Activated B cell treated with CpG ODN at 0.5 μM for 24 hours (primary cell): ENCODE results near the gene HPN. TPM values are rescaled to one million over a fixed set of nuclear protein-coding genes. Genes with fewer than 3 reads are reported as not detected.
"Not testable (repeated sequence)": the region's sequence is repeated elsewhere in the genome, so short reads cannot be mapped to it uniquely, and the experiment has no call there.

ENCODE experiments used
- ATAC-seq: fragments of 200-7000 bp; cut with Tn5 transposase; one replicate; pipeline ENCODE4 v1.10.0; 2021; ENCODE audit warnings: low read depth, mild to moderate bottlenecking, moderate library complexity
- CTCF ChIA-PET: fragments of 350-600 bp; sonication (Branson Sonifier 250); formaldehyde crosslinking; loops from one replicate; lab custom pipeline; 2021; ENCODE audit warnings: antibody characterized with exemption; lab: Charles Lee
- POLR2A ChIA-PET: fragments of 350-600 bp; sonication (Branson Sonifier 250); formaldehyde crosslinking; loops from one replicate; lab custom pipeline; 2021; ENCODE audit warnings: antibody characterized with exemption; lab: Charles Lee
- DNase-seq: peaks from one replicate; pipeline ENCODE4 v3.0.0; 2022
- H3K27ac Mint-ChIP-seq: one replicate; pipeline ENCODE4 v1.8.0; 2020; ENCODE audit warnings: mixed read lengths
- H3K27me3 Mint-ChIP-seq: one replicate; pipeline ENCODE4 v1.8.0; 2021; ENCODE audit warnings: mixed read lengths
- H3K36me3 Mint-ChIP-seq: one replicate; pipeline ENCODE4 v1.8.0; 2021; ENCODE audit warnings: low read depth, mixed read lengths
- H3K4me1 Mint-ChIP-seq: one replicate; pipeline ENCODE4 v1.8.0; 2021; ENCODE audit warnings: mixed read lengths
- H3K4me3 Mint-ChIP-seq: one replicate; pipeline ENCODE4 v1.8.0; 2020; ENCODE audit warnings: mild to moderate bottlenecking, mixed read lengths
- H3K9me3 Mint-ChIP-seq: one replicate; pipeline ENCODE4 v1.8.0; 2020; ENCODE audit warnings: mixed read lengths
- CTCF ChIP-seq: fragments of 200-600 bp; IDR thresholded peaks from one replicate; pipeline ENCODE4 v1.8.0; 2022; ENCODE audit warnings: antibody characterized with exemption, mild to moderate bottlenecking
- intact Hi-C: fragments of 100-400 bp; cut with micrococcal nuclease; formaldehyde crosslinking; loops from one replicate; pipeline ENCODE4 v1.15.1; 2024
- total RNA-seq: library from RNA; stranded (reverse); gene quantifications from 2 replicates; pipeline ENCODE4 v1.2.3, GENCODE V29; 2022

HPN gene
- total RNA-seq, 1 donor from 2014 or later, result not detected

GRCh38 chr19:35049456-35049855 lies 7.9 kb downstream of the HPN start:
- POLR2A ChIA-PET, result no interaction called here
- DNase-seq (no peak), ATAC-seq (no peak)
- Mint-ChIP-seq H3K27ac (no peak overlapping the region), H3K9me3 (no peaks in the 10 kb centered on the region), H3K4me1 (peaks cover 14% of the 10 kb centered on the region), H3K36me3 (no peaks in the 10 kb centered on the region), H3K27me3 (peaks cover 3% of the 10 kb centered on the region), H3K4me3 (no peak overlapping the region)
- intact Hi-C loops, result no loop called here
- CTCF ChIA-PET, result no interaction called here
- no peak for TF ChIP-seq CTCF

GRCh38 chr19:35050662-35051061 lies 9.1 kb downstream of the HPN start:
- H3K4me3 Mint-ChIP-seq, CTCF ChIA-PET, H3K27me3 Mint-ChIP-seq, H3K4me1 Mint-ChIP-seq, ATAC-seq, DNase-seq, H3K9me3 Mint-ChIP-seq, H3K27ac Mint-ChIP-seq, H3K36me3 Mint-ChIP-seq, POLR2A ChIA-PET, intact Hi-C loops: not testable (repeated sequence)

GRCh38 chr19:35051268-35051667 lies 9.7 kb downstream of the HPN start:
- H3K9me3 Mint-ChIP-seq, POLR2A ChIA-PET, DNase-seq, ATAC-seq, H3K36me3 Mint-ChIP-seq, intact Hi-C loops, H3K4me3 Mint-ChIP-seq, H3K27ac Mint-ChIP-seq, H3K27me3 Mint-ChIP-seq, H3K4me1 Mint-ChIP-seq, CTCF ChIA-PET: not testable (repeated sequence)

GRCh38 chr19:35051796-35052195 lies 10.3 kb downstream of the HPN start:
- DNase-seq (no peak), ATAC-seq (no peak)
- POLR2A ChIA-PET, result no interaction called here
- Mint-ChIP-seq H3K4me3 (no peak overlapping the region), H3K27ac (no peak overlapping the region), H3K36me3 (no peaks in the 10 kb centered on the region), H3K27me3 (peaks cover 7% of the 10 kb centered on the region), H3K9me3 (no peaks in the 10 kb centered on the region), H3K4me1 (no peaks in the 10 kb centered on the region)
- no peak for TF ChIP-seq CTCF
- intact Hi-C loops, result no loop called here
- CTCF ChIA-PET, result no interaction called here

- no peak for TF ChIP-seq CTCF
- ATAC-seq (no peak), DNase-seq (no peak)
- ChIA-PET CTCF (interaction anchor here (0.6 kb wide), 1 partner anchor 185 kb away, joined by 3 read pairs; no protein-coding TSS in a partner anchor), POLR2A (no interaction called here)
- Mint-ChIP-seq H3K4me1 (no peaks in the 10 kb centered on the region), H3K36me3 (no peaks in the 10 kb centered on the region), H3K9me3 (no peaks in the 10 kb centered on the region), H3K27me3 (peaks cover 7% of the 10 kb centered on the region), H3K27ac (no peak overlapping the region), H3K4me3 (no peak overlapping the region)
- intact Hi-C loops, result no loop called here
These were observed 11.2 kb downstream of the HPN start for GRCh38 chr19:35052599-35053190.

- Mint-ChIP-seq H3K4me3 (no peak overlapping the region), H3K4me1 (no peaks in the 10 kb centered on the region), H3K36me3 (no peaks in the 10 kb centered on the region), H3K27ac (no peak overlapping the region), H3K9me3 (no peaks in the 10 kb centered on the region), H3K27me3 (peaks cover 7% of the 10 kb centered on the region)
- no peak for TF ChIP-seq CTCF
- ATAC-seq (no peak), DNase-seq (no peak)
- ChIA-PET POLR2A (no interaction called here), CTCF (no interaction called here)
- intact Hi-C loops, result no loop called here
These were observed 12.3 kb downstream of the HPN start for GRCh38 chr19:35053667-35054293.
